Measurements from ENCODE around the gene AKIRIN1. TPM values are rescaled to one million over a fixed set of nuclear protein-coding genes. Genes with fewer than 3 reads are reported as not detected.
A peak's percentile ranks its signal among the peaks of the same experiment; 100 is the strongest.
"Not testable (repeated sequence)": the region's sequence is repeated elsewhere in the genome, so short reads cannot be mapped to it uniquely, and the experiment has no call there.

The AKIRIN1 gene
- total and polyA plus RNA-seq, 10 donors: 16.2 to 57.2 (median 42.3) TPM

GRCh38 chr1:38973659-38974437 lies 17.2 kb upstream of the AKIRIN1 start:
- TF ChIP-seq POLR2AphosphoS5 (IDR thresholded peaks at IDR 0.05): no peak
- no peak for TF ChIP-seq POLR2A (IDR thresholded peaks at IDR 0.05)
- TF ChIP-seq, protein P1, sequence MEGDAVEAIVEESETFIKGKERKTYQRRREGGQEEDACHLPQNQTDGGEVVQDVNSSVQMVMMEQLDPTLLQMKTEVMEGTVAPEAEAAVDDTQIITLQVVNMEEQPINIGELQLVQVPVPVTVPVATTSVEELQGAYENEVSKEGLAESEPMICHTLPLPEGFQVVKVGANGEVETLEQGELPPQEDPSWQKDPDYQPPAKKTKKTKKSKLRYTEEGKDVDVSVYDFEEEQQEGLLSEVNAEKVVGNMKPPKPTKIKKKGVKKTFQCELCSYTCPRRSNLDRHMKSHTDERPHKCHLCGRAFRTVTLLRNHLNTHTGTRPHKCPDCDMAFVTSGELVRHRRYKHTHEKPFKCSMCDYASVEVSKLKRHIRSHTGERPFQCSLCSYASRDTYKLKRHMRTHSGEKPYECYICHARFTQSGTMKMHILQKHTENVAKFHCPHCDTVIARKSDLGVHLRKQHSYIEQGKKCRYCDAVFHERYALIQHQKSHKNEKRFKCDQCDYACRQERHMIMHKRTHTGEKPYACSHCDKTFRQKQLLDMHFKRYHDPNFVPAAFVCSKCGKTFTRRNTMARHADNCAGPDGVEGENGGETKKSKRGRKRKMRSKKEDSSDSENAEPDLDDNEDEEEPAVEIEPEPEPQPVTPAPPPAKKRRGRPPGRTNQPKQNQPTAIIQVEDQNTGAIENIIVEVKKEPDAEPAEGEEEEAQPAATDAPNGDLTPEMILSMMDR (IDR thresholded peaks at IDR 0.05 in 8 of 11, conservative IDR thresholded peaks at IDR 0.05 in 3 of 11): no peak
- no peak for DNase-seq
- Histone ChIP-seq H3K9me3 (peaks cover 0 to 14% (median 12%) of the 10 kb centered on the region in 8 donors), H3K36me3 (no peaks in the 10 kb centered on the region), H3K4me1 (no peaks in the 10 kb centered on the region), H3K27me3 (replicated peaks in 1 of 7) (no peaks in the 10 kb centered on the region), H3K27ac (no peak overlapping the region), H3K4me3 (no peak overlapping the region)
- WGBS, 5 donors: 75 to 91% (median 81%) methylated on average over 12 to 13 of the region's 13 CpGs
- intact Hi-C loops (cut with DNase I; ENCODE audit: low total_unique reads): no loop called here

- H3K36me3 ChIP-seq; H3K4me3 ChIP-seq; intact Hi-C loops (cut with DNase I; ENCODE audit: low total_unique reads); H3K27me3 ChIP-seq (replicated peaks in 1 of 7); DNase-seq; H3K4me1 ChIP-seq; H3K27ac ChIP-seq: not testable (repeated sequence)
- peaks cover 0 to 18% (median 14%) of the 10 kb centered on the region in 8 donors for H3K9me3 ChIP-seq
- 64 to 73% (median 71%) methylated on average over 12 of the region's 12 CpGs for WGBS, 5 donors
Observed at GRCh38 chr1:38977399-38978244, 13.5 kb upstream of the AKIRIN1 start.

- DNase-seq; H3K36me3 ChIP-seq; H3K27me3 ChIP-seq (replicated peaks in 1 of 7); H3K4me3 ChIP-seq; H3K4me1 ChIP-seq; H3K27ac ChIP-seq; intact Hi-C loops (cut with DNase I; ENCODE audit: low total_unique reads): not testable (repeated sequence)
- WGBS, 5 donors: 93 to 94% (median 93%) methylated on average over 6 of the region's 6 CpGs
- peaks cover 0 to 18% (median 14%) of the 10 kb centered on the region in 8 donors for H3K9me3 ChIP-seq
Observed at GRCh38 chr1:38978245-38978542, 12.9 kb upstream of the AKIRIN1 start.

DNA sequence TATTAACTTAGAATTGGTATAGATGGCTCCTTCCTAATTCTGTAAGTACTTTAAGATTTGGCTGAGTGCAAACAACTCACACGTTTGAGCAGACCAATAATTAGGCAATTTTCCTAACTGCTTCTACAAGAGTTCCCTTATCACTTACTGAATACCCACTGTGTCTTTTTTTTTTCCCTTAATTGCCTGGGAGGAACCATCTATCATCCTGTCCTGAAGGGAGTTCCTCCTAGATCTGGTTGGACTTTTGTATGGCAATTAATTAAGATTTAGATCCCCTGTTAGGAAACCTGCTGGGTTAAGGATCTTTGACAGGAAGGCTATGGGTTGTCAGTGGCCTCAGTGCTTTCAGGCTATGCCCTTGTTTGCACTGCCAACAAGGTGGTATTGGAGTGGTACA lies 11.7 kb upstream of the AKIRIN1 start:
- H3K27ac ChIP-seq: not testable (repeated sequence)
- peaks cover 0 to 18% (median 14%) of the 10 kb centered on the region in 8 donors for H3K9me3 ChIP-seq

GRCh38 chr1:38989979-38990378 lies 1.1 kb upstream of the AKIRIN1 start:
- Histone ChIP-seq H3K9me3 (no peaks in the 10 kb centered on the region), H3K27me3 (replicated peaks in 1 of 7) (no peaks in the 10 kb centered on the region), H3K27ac (peak overlapping the region in 7 of 8 donors; percentile 92 to 98 (median 94)), H3K4me1 (peaks cover 12 to 43% (median 36%) of the 10 kb centered on the region in 6 donors), H3K36me3 (peaks cover 0 to 21% (median 0%) of the 10 kb centered on the region in 6 donors), H3K4me3 (peak overlapping the region in 1 of 8 donors; percentile 87)
- DNase-seq: no peak
- 45 to 96% (median 88%) methylated on average over 2 of the region's 2 CpGs for WGBS, 5 donors
- TF ChIP-seq POLR2AphosphoS5 (IDR thresholded peaks at IDR 0.05) (no peak), POLR2A (IDR thresholded peaks at IDR 0.05) (no peak)
- TF ChIP-seq, protein P1 (IDR thresholded peaks at IDR 0.05 in 8 of 11, conservative IDR thresholded peaks at IDR 0.05 in 3 of 11): no peak
- intact Hi-C loops (cut with DNase I; ENCODE audit: low total_unique reads): loop anchor here (10.0 kb wide), 1 partner anchor 115 kb away; the partner anchor contains the start of gene MYCBP

More for the DNA sequence above, 11.7 kb upstream of the AKIRIN1 start:
- H3K36me3 ChIP-seq; intact Hi-C loops (cut with DNase I; ENCODE audit: low total_unique reads); H3K4me3 ChIP-seq; DNase-seq; H3K27me3 ChIP-seq (replicated peaks in 1 of 7); H3K4me1 ChIP-seq: not testable (repeated sequence)
- 30 to 49% (median 45%) methylated on average over 1 of the region's 1 CpG for WGBS, 5 donors

Data from spleen (tissue), 11 donors.